Brain pericyte (primary cell): ENCODE results near the gene FOXJ3.

Experiments used
- DNase-seq: peaks from one replicate; pipeline ENCODE4 v3.0.0-alpha.2; 2012; ENCODE audit warnings: low read depth, low spot score

Gene FOXJ3

GRCh38 chr1:42311138-42311537, 23.9 kb downstream of the FOXJ3 start:
- DNase-seq, result no peak

- no peak for DNase-seq
Observed at GRCh38 chr1:42306977-42307376, 28.1 kb downstream of the FOXJ3 start.

GRCh38 chr1:42305639-42306038, 29.4 kb downstream of the FOXJ3 start:
- DNase-seq, result no peak

GRCh38 chr1:42302034-42302433, 33.0 kb downstream of the FOXJ3 start:
- no peak for DNase-seq

- DNase-seq, result no peak
Observed at GRCh38 chr1:42298520-42298919, 36.5 kb downstream of the FOXJ3 start.

- no peak for DNase-seq
Observed at GRCh38 chr1:42295816-42296215, 39.2 kb downstream of the FOXJ3 start.

- no peak for DNase-seq
Observed at GRCh38 chr1:42290130-42290529, 44.9 kb downstream of the FOXJ3 start.

GRCh38 chr1:42288311-42288985, 46.6 kb downstream of the FOXJ3 start:
- DNase-seq, result no peak

GRCh38 chr1:42282867-42283583, 52.0 kb downstream of the FOXJ3 start:
- no peak for DNase-seq

- DNase-seq, result no peak
Observed at GRCh38 chr1:42282024-42282579, 52.9 kb downstream of the FOXJ3 start.

GRCh38 chr1:42280821-42281220, 54.2 kb downstream of the FOXJ3 start:
- no peak for DNase-seq

GRCh38 chr1:42279055-42279454, 56.0 kb downstream of the FOXJ3 start:
- DNase-seq, result no peak

GRCh38 chr1:42272920-42273319, 62.1 kb downstream of the FOXJ3 start:
- no peak for DNase-seq

GRCh38 chr1:42267904-42268303, 67.1 kb downstream of the FOXJ3 start:
- no peak for DNase-seq

- DNase-seq, result no peak
Observed at GRCh38 chr1:42266253-42267135, 68.5 kb downstream of the FOXJ3 start.

GRCh38 chr1:42264511-42265190, 70.4 kb downstream of the FOXJ3 start:
- DNase-seq, result no peak

GRCh38 chr1:42263019-42263418, 72.0 kb downstream of the FOXJ3 start:
- DNase-seq, result no peak

- no peak for DNase-seq
Observed at GRCh38 chr1:42260376-42261070, 74.5 kb downstream of the FOXJ3 start.

- no peak for DNase-seq
Observed at GRCh38 chr1:42259739-42260064, 75.3 kb downstream of the FOXJ3 start.

GRCh38 chr1:42259059-42259738, 75.8 kb downstream of the FOXJ3 start:
- DNase-seq, result no peak
